CD14-positive monocyte (primary cell): Measurements from ENCODE around the gene AP3B2. TPM values are rescaled to one million over a fixed set of nuclear protein-coding genes. Genes with fewer than 3 reads are reported as not detected.

Experiments used
- DNase-seq, 3 donors: peaks; one replicate each; pipeline ENCODE4 v3.0.0-alpha.2; 2011 to 2022
- H2AFZ ChIP-seq: 2 replicates; pipeline ENCODE4 v1.6.0; 2012; ENCODE audit warnings: mild to moderate bottlenecking, low read depth, low read length, inconsistent platforms; ENCODE audit not compliant: insufficient read depth, poor library complexity, severe bottlenecking
- H3K27ac ChIP-seq, 2 donors: 1 replicate in 1 of 2; 2 replicates in 1 of 2; pipeline ENCODE4 v1.5.1; 2012 to 2013; ENCODE audit warnings: low read length in 2 of 2, control low read depth in 1 of 2, inconsistent platforms in 1 of 2, low read depth in 1 of 2, mild to moderate bottlenecking in 1 of 2
- H3K27me3 ChIP-seq, 2 donors: one replicate each; pipeline versions ENCODE4 v1.6.0 to v1.6.1; 2011 to 2013; ENCODE audit warnings: low read length in 2 of 2; ENCODE audit not compliant: control insufficient read depth in 2 of 2, insufficient read depth in 2 of 2
- H3K36me3 ChIP-seq, 2 donors: replicated peaks in 1 of 2; 1 replicate in 1 of 2; 2 replicates in 1 of 2; pipeline versions ENCODE4 v1.5.1 to v1.6.1; 2012 to 2013; ENCODE audit warnings: low read length in 2 of 2, control low read depth in 1 of 2, inconsistent platforms in 1 of 2, mild to moderate bottlenecking in 1 of 2; ENCODE audit not compliant: insufficient read depth in 2 of 2, control insufficient read depth in 1 of 2
- H3K4me1 ChIP-seq, 2 donors: 1 replicate in 1 of 2; 2 replicates in 1 of 2; pipeline versions ENCODE4 v1.5.1 to v1.6.1; 2012 to 2013; ENCODE audit warnings: low read length in 2 of 2, control low read depth in 1 of 2, inconsistent platforms in 1 of 2, mild to moderate bottlenecking in 1 of 2, moderate library complexity in 1 of 2; ENCODE audit not compliant: insufficient read depth in 2 of 2, control insufficient read depth in 1 of 2
- H3K4me2 ChIP-seq: replicated peaks from 2 replicates; pipeline ENCODE3; 2012; ENCODE audit warnings: low read length, moderate library complexity, mild to moderate bottlenecking; ENCODE audit not compliant: poor library complexity, severe bottlenecking; ENCODE audit errors: extremely low read depth
- H3K4me3 ChIP-seq, 3 experiments: fragments of 200-600 bp in 1 of 3; sonication (generic) in 1 of 3; replicated peaks in 1 of 3; 1 replicate in 2 of 3; 2 replicates in 1 of 3; pipeline ENCODE4 v1.5.1; 2011 to 2013; ENCODE audit warnings: low read length in 3 of 3, mild to moderate bottlenecking in 3 of 3, control low read depth in 2 of 3, low read depth in 2 of 3, inconsistent platforms in 1 of 3, moderate library complexity in 1 of 3
- H3K79me2 ChIP-seq: 2 replicates; pipeline ENCODE4 v1.6.0; 2012; ENCODE audit warnings: mild to moderate bottlenecking, control low read depth, inconsistent platforms, low read length, moderate library complexity; ENCODE audit not compliant: insufficient read depth
- H3K9ac ChIP-seq: 2 replicates; pipeline ENCODE4 v1.6.0; 2017; ENCODE audit warnings: low read length, mild to moderate bottlenecking; ENCODE audit not compliant: insufficient read depth, poor library complexity, severe bottlenecking
- H3K9me3 ChIP-seq, 2 donors: replicated peaks in 1 of 2; 1 replicate in 1 of 2; 2 replicates in 1 of 2; pipeline versions ENCODE4 v1.5.1 to v1.6.1; 2012 to 2013; ENCODE audit warnings: low read length in 2 of 2, control low read depth in 1 of 2; ENCODE audit not compliant: control insufficient read depth in 1 of 2, insufficient read depth in 1 of 2
- H4K20me1 ChIP-seq: 2 replicates; pipeline ENCODE4 v1.6.0; 2012; ENCODE audit warnings: mild to moderate bottlenecking, low read length, control low read depth, moderate library complexity; ENCODE audit not compliant: insufficient read depth
- H3K27ac Mint-ChIP-seq, 7 donors: one replicate each; pipeline ENCODE4 v1.8.0; 2020; ENCODE audit warnings: mild to moderate bottlenecking in 7 of 7, mixed read lengths in 7 of 7, moderate library complexity in 6 of 7, inconsistent platforms in 2 of 7
- H3K27me3 Mint-ChIP-seq, 3 donors: one replicate each; pipeline ENCODE4 v1.8.0; 2021 to 2022; ENCODE audit warnings: low read depth in 3 of 3, mild to moderate bottlenecking in 3 of 3, mixed read lengths in 3 of 3, moderate library complexity in 3 of 3, inconsistent platforms in 1 of 3
- H3K36me3 Mint-ChIP-seq, 2 donors: one replicate each; pipeline ENCODE4 v1.8.0; 2020; ENCODE audit warnings: mixed read lengths in 2 of 2, inconsistent platforms in 1 of 2, mild to moderate bottlenecking in 1 of 2
- H3K4me1 Mint-ChIP-seq: one replicate; pipeline ENCODE4 v1.8.0; 2020; ENCODE audit warnings: mild to moderate bottlenecking, mixed read lengths
- H3K4me3 Mint-ChIP-seq, 2 donors: one replicate each; pipeline ENCODE4 v1.8.0; 2020; ENCODE audit warnings: mild to moderate bottlenecking in 2 of 2, mixed read lengths in 2 of 2, moderate library complexity in 1 of 2
- H3K9me3 Mint-ChIP-seq, 7 donors: one replicate each; pipeline ENCODE4 v1.8.0; 2020 to 2022; ENCODE audit warnings: mixed read lengths in 7 of 7, mild to moderate bottlenecking in 6 of 7, moderate library complexity in 6 of 7, inconsistent platforms in 2 of 7
- WGBS: methylation state at CpG from one replicate; pipeline ENCODE4 v1.1.5; 2013; ENCODE audit warnings: missing lambda C conversion rate; ENCODE audit not compliant: insufficient coverage; 5-methylcytosine and 5-hydroxymethylcytosine counted together
- intact Hi-C, 2 donors: fragments of 100-400 bp; cut with micrococcal nuclease; formaldehyde crosslinking; loops; one replicate each; pipeline versions ENCODE4 v1.15.0 to v1.15.1; 2023
- polyA plus RNA-seq, 3 donors: library from polyadenylated mRNA; depleted of rRNA in 1 of 3; unstranded in 2 of 3; stranded (reverse) in 1 of 3; fragments of 300-500 nt in 2 of 3; fragments of >200 nt in 1 of 3; fragmentation: Illumina TruSeq in 2 of 3; gene quantifications; 1 replicate in 2 of 3; 2 replicates in 1 of 3; pipeline ENCODE4 v1.2.3, GENCODE V29; 2012 to 2021
- TF ChIP-seq, protein P1 (sequence below): fragments of 200-600 bp; IDR thresholded peaks from one replicate; pipeline ENCODE4 v1.8.0; 2022; ENCODE audit warnings: antibody characterized with exemption, mild to moderate bottlenecking

Gene AP3B2
- polyA plus RNA-seq, 3 donors: 0.85 to 0.95 TPM; not detected in 1

- H3K4me2 ChIP-seq: no peak overlapping the region
- H3K27me3 Mint-ChIP-seq: peaks cover 2 to 11% (median 2%) of the 10 kb centered on the region in 3 donors
- intact Hi-C loops: no loop called here
- H3K27me3 ChIP-seq: no peaks in the 10 kb centered on the region
- H3K4me1 ChIP-seq: no peaks in the 10 kb centered on the region
- TF ChIP-seq, protein P1, sequence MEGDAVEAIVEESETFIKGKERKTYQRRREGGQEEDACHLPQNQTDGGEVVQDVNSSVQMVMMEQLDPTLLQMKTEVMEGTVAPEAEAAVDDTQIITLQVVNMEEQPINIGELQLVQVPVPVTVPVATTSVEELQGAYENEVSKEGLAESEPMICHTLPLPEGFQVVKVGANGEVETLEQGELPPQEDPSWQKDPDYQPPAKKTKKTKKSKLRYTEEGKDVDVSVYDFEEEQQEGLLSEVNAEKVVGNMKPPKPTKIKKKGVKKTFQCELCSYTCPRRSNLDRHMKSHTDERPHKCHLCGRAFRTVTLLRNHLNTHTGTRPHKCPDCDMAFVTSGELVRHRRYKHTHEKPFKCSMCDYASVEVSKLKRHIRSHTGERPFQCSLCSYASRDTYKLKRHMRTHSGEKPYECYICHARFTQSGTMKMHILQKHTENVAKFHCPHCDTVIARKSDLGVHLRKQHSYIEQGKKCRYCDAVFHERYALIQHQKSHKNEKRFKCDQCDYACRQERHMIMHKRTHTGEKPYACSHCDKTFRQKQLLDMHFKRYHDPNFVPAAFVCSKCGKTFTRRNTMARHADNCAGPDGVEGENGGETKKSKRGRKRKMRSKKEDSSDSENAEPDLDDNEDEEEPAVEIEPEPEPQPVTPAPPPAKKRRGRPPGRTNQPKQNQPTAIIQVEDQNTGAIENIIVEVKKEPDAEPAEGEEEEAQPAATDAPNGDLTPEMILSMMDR: no peak
- H3K9me3 Mint-ChIP-seq: peaks cover 0 to 2% (median 0%) of the 10 kb centered on the region in 7 donors
- no peak overlapping the region for H2AFZ ChIP-seq
- no peaks in the 10 kb centered on the region for H3K79me2 ChIP-seq
- H3K4me3 Mint-ChIP-seq: no peak overlapping the region
- H3K9ac ChIP-seq: no peak overlapping the region
- no peaks in the 10 kb centered on the region for H4K20me1 ChIP-seq
- no peak overlapping the region for H3K27ac Mint-ChIP-seq
- no peaks in the 10 kb centered on the region for H3K36me3 Mint-ChIP-seq
- H3K4me3 ChIP-seq: no peak overlapping the region
- WGBS: no CpG with 5 or more reads among the region's 8 CpGs
- H3K9me3 ChIP-seq: no peaks in the 10 kb centered on the region
- H3K27ac ChIP-seq: no peak overlapping the region
- no peak for DNase-seq
- H3K36me3 ChIP-seq: no peaks in the 10 kb centered on the region
- H3K4me1 Mint-ChIP-seq: no peaks in the 10 kb centered on the region
Measured at GRCh38 chr15:82689147-82689546, 20.5 kb downstream of the AP3B2 start.

- H3K9me3 ChIP-seq: no peaks in the 10 kb centered on the region
- Mint-ChIP-seq H3K36me3 (no peaks in the 10 kb centered on the region), H3K4me3 (no peak overlapping the region), H3K27ac (no peak overlapping the region), H3K27me3 (peaks cover 2 to 11% (median 2%) of the 10 kb centered on the region in 3 donors), H3K9me3 (peaks cover 0 to 2% (median 0%) of the 10 kb centered on the region in 7 donors), H3K4me1 (no peaks in the 10 kb centered on the region)
- no peak overlapping the region for H3K9ac ChIP-seq
- no peak overlapping the region for H3K4me3 ChIP-seq
- H2AFZ ChIP-seq: no peak overlapping the region
- no peak for DNase-seq
- H3K4me1 ChIP-seq: no peaks in the 10 kb centered on the region
- intact Hi-C loops: no loop called here
- no peaks in the 10 kb centered on the region for H4K20me1 ChIP-seq
- 96% methylated on average over 6 of the region's 10 CpGs for WGBS
- H3K27me3 ChIP-seq: no peaks in the 10 kb centered on the region
- no peaks in the 10 kb centered on the region for H3K36me3 ChIP-seq
- H3K27ac ChIP-seq: no peak overlapping the region
- H3K79me2 ChIP-seq: no peaks in the 10 kb centered on the region
- no peak overlapping the region for H3K4me2 ChIP-seq
- TF ChIP-seq, protein P1: no peak
Measured at GRCh38 chr15:82688691-82689090, 21.0 kb downstream of the AP3B2 start.
